CD14-positive monocyte (primary cell): ENCODE data around the gene SEH1L. TPM values are rescaled to one million over a fixed set of nuclear protein-coding genes. Genes with fewer than 3 reads are reported as not detected.
"Not testable (repeated sequence)": the region's sequence is repeated elsewhere in the genome, so short reads cannot be mapped to it uniquely, and the experiment has no call there.

Experiments
- DNase-seq, 3 donors: peaks; one replicate each; pipeline ENCODE4 v3.0.0-alpha.2; 2011 to 2022
- H2AFZ ChIP-seq: 2 replicates; pipeline ENCODE4 v1.6.0; 2012; ENCODE audit warnings: mild to moderate bottlenecking, low read depth, low read length, inconsistent platforms; ENCODE audit not compliant: insufficient read depth, poor library complexity, severe bottlenecking
- H3K27ac ChIP-seq, 2 donors: 1 replicate in 1 of 2; 2 replicates in 1 of 2; pipeline ENCODE4 v1.5.1; 2012 to 2013; ENCODE audit warnings: low read length in 2 of 2, control low read depth in 1 of 2, inconsistent platforms in 1 of 2, low read depth in 1 of 2, mild to moderate bottlenecking in 1 of 2
- H3K27me3 ChIP-seq, 2 donors: one replicate each; pipeline versions ENCODE4 v1.6.0 to v1.6.1; 2011 to 2013; ENCODE audit warnings: low read length in 2 of 2; ENCODE audit not compliant: control insufficient read depth in 2 of 2, insufficient read depth in 2 of 2
- H3K36me3 ChIP-seq, 2 donors: replicated peaks in 1 of 2; 1 replicate in 1 of 2; 2 replicates in 1 of 2; pipeline versions ENCODE4 v1.5.1 to v1.6.1; 2012 to 2013; ENCODE audit warnings: low read length in 2 of 2, control low read depth in 1 of 2, inconsistent platforms in 1 of 2, mild to moderate bottlenecking in 1 of 2; ENCODE audit not compliant: insufficient read depth in 2 of 2, control insufficient read depth in 1 of 2
- H3K4me1 ChIP-seq, 2 donors: 1 replicate in 1 of 2; 2 replicates in 1 of 2; pipeline versions ENCODE4 v1.5.1 to v1.6.1; 2012 to 2013; ENCODE audit warnings: low read length in 2 of 2, control low read depth in 1 of 2, inconsistent platforms in 1 of 2, mild to moderate bottlenecking in 1 of 2, moderate library complexity in 1 of 2; ENCODE audit not compliant: insufficient read depth in 2 of 2, control insufficient read depth in 1 of 2
- H3K4me2 ChIP-seq: replicated peaks from 2 replicates; pipeline ENCODE3; 2012; ENCODE audit warnings: low read length, moderate library complexity, mild to moderate bottlenecking; ENCODE audit not compliant: poor library complexity, severe bottlenecking; ENCODE audit errors: extremely low read depth
- H3K4me3 ChIP-seq, 3 experiments: fragments of 200-600 bp in 1 of 3; sonication (generic) in 1 of 3; replicated peaks in 1 of 3; 1 replicate in 2 of 3; 2 replicates in 1 of 3; pipeline ENCODE4 v1.5.1; 2011 to 2013; ENCODE audit warnings: low read length in 3 of 3, mild to moderate bottlenecking in 3 of 3, control low read depth in 2 of 3, low read depth in 2 of 3, inconsistent platforms in 1 of 3, moderate library complexity in 1 of 3
- H3K79me2 ChIP-seq: 2 replicates; pipeline ENCODE4 v1.6.0; 2012; ENCODE audit warnings: mild to moderate bottlenecking, control low read depth, inconsistent platforms, low read length, moderate library complexity; ENCODE audit not compliant: insufficient read depth
- H3K9ac ChIP-seq: 2 replicates; pipeline ENCODE4 v1.6.0; 2017; ENCODE audit warnings: low read length, mild to moderate bottlenecking; ENCODE audit not compliant: insufficient read depth, poor library complexity, severe bottlenecking
- H3K9me3 ChIP-seq, 2 donors: replicated peaks in 1 of 2; 1 replicate in 1 of 2; 2 replicates in 1 of 2; pipeline versions ENCODE4 v1.5.1 to v1.6.1; 2012 to 2013; ENCODE audit warnings: low read length in 2 of 2, control low read depth in 1 of 2; ENCODE audit not compliant: control insufficient read depth in 1 of 2, insufficient read depth in 1 of 2
- H4K20me1 ChIP-seq: 2 replicates; pipeline ENCODE4 v1.6.0; 2012; ENCODE audit warnings: mild to moderate bottlenecking, low read length, control low read depth, moderate library complexity; ENCODE audit not compliant: insufficient read depth
- H3K27ac Mint-ChIP-seq, 7 donors: one replicate each; pipeline ENCODE4 v1.8.0; 2020; ENCODE audit warnings: mild to moderate bottlenecking in 7 of 7, mixed read lengths in 7 of 7, moderate library complexity in 6 of 7, inconsistent platforms in 2 of 7
- H3K27me3 Mint-ChIP-seq, 3 donors: one replicate each; pipeline ENCODE4 v1.8.0; 2021 to 2022; ENCODE audit warnings: low read depth in 3 of 3, mild to moderate bottlenecking in 3 of 3, mixed read lengths in 3 of 3, moderate library complexity in 3 of 3, inconsistent platforms in 1 of 3
- H3K36me3 Mint-ChIP-seq, 2 donors: one replicate each; pipeline ENCODE4 v1.8.0; 2020; ENCODE audit warnings: mixed read lengths in 2 of 2, inconsistent platforms in 1 of 2, mild to moderate bottlenecking in 1 of 2
- H3K4me1 Mint-ChIP-seq: one replicate; pipeline ENCODE4 v1.8.0; 2020; ENCODE audit warnings: mild to moderate bottlenecking, mixed read lengths
- H3K4me3 Mint-ChIP-seq, 2 donors: one replicate each; pipeline ENCODE4 v1.8.0; 2020; ENCODE audit warnings: mild to moderate bottlenecking in 2 of 2, mixed read lengths in 2 of 2, moderate library complexity in 1 of 2
- H3K9me3 Mint-ChIP-seq, 7 donors: one replicate each; pipeline ENCODE4 v1.8.0; 2020 to 2022; ENCODE audit warnings: mixed read lengths in 7 of 7, mild to moderate bottlenecking in 6 of 7, moderate library complexity in 6 of 7, inconsistent platforms in 2 of 7
- WGBS: methylation state at CpG from one replicate; pipeline ENCODE4 v1.1.5; 2013; ENCODE audit warnings: missing lambda C conversion rate; ENCODE audit not compliant: insufficient coverage; 5-methylcytosine and 5-hydroxymethylcytosine counted together
- intact Hi-C, 2 donors: fragments of 100-400 bp; cut with micrococcal nuclease; formaldehyde crosslinking; loops; one replicate each; pipeline versions ENCODE4 v1.15.0 to v1.15.1; 2023
- polyA plus RNA-seq, 3 donors: library from polyadenylated mRNA; depleted of rRNA in 1 of 3; unstranded in 2 of 3; stranded (reverse) in 1 of 3; fragments of 300-500 nt in 2 of 3; fragments of >200 nt in 1 of 3; fragmentation: Illumina TruSeq in 2 of 3; gene quantifications; 1 replicate in 2 of 3; 2 replicates in 1 of 3; pipeline ENCODE4 v1.2.3, GENCODE V29; 2012 to 2021
- TF ChIP-seq, protein P1 (sequence below): fragments of 200-600 bp; IDR thresholded peaks from one replicate; pipeline ENCODE4 v1.8.0; 2022; ENCODE audit warnings: antibody characterized with exemption, mild to moderate bottlenecking

SEH1L gene
- polyA plus RNA-seq, 3 donors = 7.1 to 26.9 (median 25.9) TPM

DNA sequence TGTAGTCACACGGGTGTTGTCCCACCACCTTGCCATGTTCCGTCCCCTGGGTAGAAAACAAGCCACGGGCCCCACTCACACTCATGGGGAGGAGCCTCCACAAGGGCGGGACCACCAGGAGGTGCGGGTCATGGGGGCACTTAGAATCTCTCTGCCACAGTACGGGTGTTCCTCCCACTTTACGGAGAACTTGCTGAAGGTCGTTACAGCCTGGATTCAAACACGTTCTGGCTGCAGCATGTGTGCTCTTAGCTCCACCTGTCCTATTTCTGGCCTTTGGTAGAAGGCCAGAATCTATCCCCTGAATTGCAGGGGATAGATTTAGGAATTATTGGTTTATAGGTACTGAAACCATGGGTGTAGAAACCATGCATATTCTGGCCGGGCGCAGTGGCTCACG is 28.5 kb downstream of the SEH1L start:
- no peaks in the 10 kb centered on the region for H3K9me3 Mint-ChIP-seq
- no peaks in the 10 kb centered on the region for H4K20me1 ChIP-seq

DNA sequence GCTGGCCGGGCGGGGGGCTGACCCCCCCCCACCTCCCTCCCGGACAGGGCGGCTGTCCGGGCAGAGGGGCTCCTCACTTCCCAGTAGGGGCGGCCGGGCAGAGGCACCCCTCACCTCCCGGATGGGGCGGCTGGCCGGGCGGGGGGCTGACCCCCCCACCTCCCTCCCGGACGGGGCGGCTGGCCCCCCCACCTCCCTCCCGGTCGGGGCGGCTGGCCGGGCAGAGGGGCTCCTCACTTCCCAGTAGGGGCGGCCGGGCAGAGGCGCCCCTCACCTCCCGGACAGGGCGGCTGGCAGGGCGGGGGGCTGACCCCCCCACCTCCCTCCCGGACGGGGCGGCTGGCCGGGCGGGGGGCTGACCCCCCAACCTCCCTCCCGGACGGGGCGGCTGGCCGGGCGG is 32.3 kb downstream of the SEH1L start:
- H3K36me3 Mint-ChIP-seq = peaks cover 44 to 57% of the 10 kb centered on the region in 2 donors
- peaks cover 40 to 62% of the 10 kb centered on the region in 2 donors for H3K36me3 ChIP-seq
- H3K4me2 ChIP-seq, H3K27me3 ChIP-seq, H4K20me1 ChIP-seq, H3K4me1 ChIP-seq, H2AFZ ChIP-seq, intact Hi-C loops, H3K9me3 Mint-ChIP-seq, H3K9me3 ChIP-seq, DNase-seq, H3K9ac ChIP-seq, H3K4me1 Mint-ChIP-seq, H3K27ac Mint-ChIP-seq, H3K79me2 ChIP-seq, H3K4me3 ChIP-seq, H3K4me3 Mint-ChIP-seq, H3K27me3 Mint-ChIP-seq, H3K27ac ChIP-seq: not testable (repeated sequence)
- no CpG with 5 or more reads among the region's 34 CpGs for WGBS

More for the DNA sequence above, 28.5 kb downstream of the SEH1L start:
- 90% methylated on average over 12 of the region's 12 CpGs for WGBS
- Histone ChIP-seq H3K4me2 (no peak overlapping the region), H2AFZ (no peak overlapping the region), H3K9me3 (no peaks in the 10 kb centered on the region), H3K79me2 (no peaks in the 10 kb centered on the region), H3K4me1 (no peaks in the 10 kb centered on the region), H3K4me3 (no peak overlapping the region), H3K9ac (no peak overlapping the region), H3K27ac (no peak overlapping the region), H3K36me3 (peaks cover 53 to 72% of the 10 kb centered on the region in 2 donors), H3K27me3 (no peaks in the 10 kb centered on the region)
- TF ChIP-seq, protein P1, sequence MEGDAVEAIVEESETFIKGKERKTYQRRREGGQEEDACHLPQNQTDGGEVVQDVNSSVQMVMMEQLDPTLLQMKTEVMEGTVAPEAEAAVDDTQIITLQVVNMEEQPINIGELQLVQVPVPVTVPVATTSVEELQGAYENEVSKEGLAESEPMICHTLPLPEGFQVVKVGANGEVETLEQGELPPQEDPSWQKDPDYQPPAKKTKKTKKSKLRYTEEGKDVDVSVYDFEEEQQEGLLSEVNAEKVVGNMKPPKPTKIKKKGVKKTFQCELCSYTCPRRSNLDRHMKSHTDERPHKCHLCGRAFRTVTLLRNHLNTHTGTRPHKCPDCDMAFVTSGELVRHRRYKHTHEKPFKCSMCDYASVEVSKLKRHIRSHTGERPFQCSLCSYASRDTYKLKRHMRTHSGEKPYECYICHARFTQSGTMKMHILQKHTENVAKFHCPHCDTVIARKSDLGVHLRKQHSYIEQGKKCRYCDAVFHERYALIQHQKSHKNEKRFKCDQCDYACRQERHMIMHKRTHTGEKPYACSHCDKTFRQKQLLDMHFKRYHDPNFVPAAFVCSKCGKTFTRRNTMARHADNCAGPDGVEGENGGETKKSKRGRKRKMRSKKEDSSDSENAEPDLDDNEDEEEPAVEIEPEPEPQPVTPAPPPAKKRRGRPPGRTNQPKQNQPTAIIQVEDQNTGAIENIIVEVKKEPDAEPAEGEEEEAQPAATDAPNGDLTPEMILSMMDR = no peak
- no peak overlapping the region for H3K27ac Mint-ChIP-seq
- intact Hi-C loops = no loop called here
- H3K36me3 Mint-ChIP-seq = peaks cover 45 to 61% of the 10 kb centered on the region in 2 donors
- no peak overlapping the region for H3K4me3 Mint-ChIP-seq
- peaks cover 7% of the 10 kb centered on the region for H3K4me1 Mint-ChIP-seq
- no peak for DNase-seq
- no peaks in the 10 kb centered on the region for H3K27me3 Mint-ChIP-seq
